ENCODE results near the gene PHC2.

PHC2 gene

GRCh38 chr1:33327587-33328325 lies 103.1 kb downstream of the PHC2 start:
- DNase-seq: no peak
- in situ Hi-C loops (cut with MboI; ENCODE audit: low pct_unique_long_range_greater_than_20kb, low sequenced_read_pairs): no loop called here

GRCh38 chr1:33326785-33327184 lies 104.1 kb downstream of the PHC2 start:
- in situ Hi-C loops (cut with MboI; ENCODE audit: low pct_unique_long_range_greater_than_20kb, low sequenced_read_pairs): no loop called here
- DNase-seq: no peak

DNA sequence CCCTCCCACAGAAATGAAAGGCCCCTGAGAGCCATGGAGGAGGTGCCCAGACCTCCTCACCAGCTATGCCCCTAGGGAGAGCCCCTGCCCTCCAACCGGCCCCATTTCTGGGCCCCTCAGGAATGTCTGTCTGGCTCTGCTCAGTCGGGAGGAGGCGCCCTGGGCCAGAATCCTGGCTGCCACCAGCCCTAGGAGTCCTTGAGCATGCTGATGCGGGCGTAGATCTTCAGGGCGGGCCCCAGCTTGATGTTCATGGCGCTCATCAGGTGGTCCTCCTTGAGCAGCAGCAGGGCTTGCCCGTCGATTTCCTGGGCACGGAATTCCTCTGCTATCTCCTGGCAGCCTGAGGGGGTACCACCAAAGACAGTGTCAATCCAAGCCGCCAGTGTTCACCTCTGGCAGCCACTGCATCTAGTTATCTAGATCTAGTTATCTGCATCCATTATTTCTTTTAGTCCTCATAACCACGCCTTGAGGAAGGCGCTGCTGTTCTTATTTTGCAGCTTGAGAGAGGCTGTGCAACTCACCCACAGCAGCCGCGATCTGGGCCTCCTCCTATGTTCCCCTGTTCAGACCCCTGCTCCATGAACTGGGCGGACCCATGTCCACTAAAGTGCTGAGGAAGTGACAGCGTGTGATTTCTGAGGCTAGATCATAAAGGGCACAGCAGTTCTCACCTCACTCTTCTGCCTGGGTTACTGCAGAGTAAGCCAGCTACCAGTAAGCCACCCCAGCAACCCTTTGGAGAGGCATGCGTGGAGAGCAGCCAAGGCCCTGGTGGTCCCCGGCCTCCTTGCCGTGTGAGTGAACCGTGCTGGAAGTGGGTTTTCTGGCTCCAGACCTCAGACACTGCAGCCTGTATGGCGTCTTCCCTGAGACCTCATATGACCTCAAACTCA lies 106.0 kb downstream of the PHC2 start:
- in situ Hi-C loops (cut with MboI; ENCODE audit: low pct_unique_long_range_greater_than_20kb, low sequenced_read_pairs): no loop called here
- DNase-seq: no peak

- DNase-seq: no peak
- in situ Hi-C loops (cut with MboI; ENCODE audit: low pct_unique_long_range_greater_than_20kb, low sequenced_read_pairs): no loop called here
Measured at GRCh38 chr1:33323663-33324477, 107.0 kb downstream of the PHC2 start.

DNA sequence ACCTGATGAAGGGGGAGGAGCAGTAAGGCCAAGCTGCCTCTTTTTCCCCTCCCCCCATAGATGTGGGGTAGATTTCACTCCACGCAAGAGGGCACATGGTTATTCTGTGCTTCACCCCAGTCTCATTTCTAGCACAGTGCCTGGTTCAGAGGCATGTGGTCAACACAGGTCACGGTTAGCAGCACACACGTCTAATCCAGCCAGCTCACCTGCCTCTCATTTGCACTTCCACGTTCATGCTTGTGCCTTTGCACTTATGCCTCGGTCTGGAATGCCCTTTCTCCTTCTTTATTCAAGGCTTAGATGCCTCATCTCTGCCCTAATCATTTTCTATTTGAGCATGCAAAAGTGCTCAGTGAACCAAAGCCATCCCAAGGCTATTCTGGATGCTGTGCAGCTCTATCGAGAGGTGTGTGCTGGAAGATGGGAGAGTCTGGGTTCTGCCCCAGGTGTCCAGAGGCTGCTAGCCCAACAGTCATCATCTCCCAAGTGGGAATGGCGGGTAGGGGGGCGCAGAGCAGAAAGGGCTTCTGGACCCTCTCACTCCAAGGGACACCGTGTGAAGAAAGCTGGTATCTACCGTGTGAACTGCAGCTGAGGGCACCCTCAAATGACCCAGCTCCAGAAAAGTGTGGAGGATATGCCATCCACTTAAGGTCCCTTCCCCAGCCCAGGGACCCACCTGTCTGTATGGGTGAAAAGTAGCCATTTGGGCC lies 107.9 kb downstream of the PHC2 start:
- in situ Hi-C loops (cut with MboI; ENCODE audit: low pct_unique_long_range_greater_than_20kb, low sequenced_read_pairs): no loop called here
- DNase-seq: no peak

DNA sequence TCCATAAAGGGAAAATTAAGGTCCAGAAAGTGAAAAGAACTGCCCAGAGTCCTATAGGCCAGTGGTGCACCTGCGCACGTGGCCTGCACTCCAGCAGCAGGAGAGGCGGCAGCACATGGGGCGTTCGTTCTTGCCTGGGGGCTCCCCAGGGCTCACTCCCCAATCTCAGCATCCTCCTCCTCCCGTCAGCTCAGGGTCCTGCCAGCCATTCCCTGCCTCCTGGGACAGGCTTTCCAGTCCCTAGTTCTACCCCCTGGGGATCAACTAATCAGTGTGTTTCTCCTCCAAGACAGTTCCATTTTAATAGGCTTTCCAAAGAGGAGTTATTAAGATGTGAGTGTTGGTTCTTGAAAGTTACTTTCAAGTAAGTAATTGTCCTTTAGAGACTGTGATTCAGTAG lies 108.8 kb downstream of the PHC2 start:
- in situ Hi-C loops (cut with MboI; ENCODE audit: low pct_unique_long_range_greater_than_20kb, low sequenced_read_pairs): no loop called here
- no peak for DNase-seq

DNA sequence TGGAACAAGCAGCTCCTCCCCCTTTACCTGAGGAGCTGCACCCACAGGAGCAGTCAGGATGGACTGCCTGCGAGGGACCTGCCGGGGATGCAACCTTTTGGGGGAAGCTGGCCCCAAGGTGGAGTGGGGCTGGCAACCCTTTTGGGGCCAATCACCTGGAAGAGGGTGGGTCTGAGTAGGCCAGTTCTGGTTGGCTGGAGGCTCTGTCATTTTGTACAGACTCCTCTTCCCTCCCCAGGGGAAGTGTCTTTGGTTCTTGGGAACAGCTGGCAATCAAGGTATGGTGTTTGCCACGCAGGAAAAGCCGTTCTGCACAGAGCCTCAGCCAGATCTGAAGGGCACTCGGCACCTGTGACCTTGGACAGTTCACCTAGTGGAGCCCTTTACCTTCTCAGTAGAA lies 109.7 kb downstream of the PHC2 start:
- no peak for DNase-seq
- in situ Hi-C loops (cut with MboI; ENCODE audit: low pct_unique_long_range_greater_than_20kb, low sequenced_read_pairs): no loop called here

GRCh38 chr1:33320619-33321165 lies 110.2 kb downstream of the PHC2 start, which contains the start of gene A3GALT2:
Gene A3GALT2 (minus strand): TSS chr1:33321098. CDS start chr1:33321098, 0 bp downstream.
- in situ Hi-C loops (cut with MboI; ENCODE audit: low pct_unique_long_range_greater_than_20kb, low sequenced_read_pairs): no loop called here
- no peak for DNase-seq

- DNase-seq: no peak
- in situ Hi-C loops (cut with MboI; ENCODE audit: low pct_unique_long_range_greater_than_20kb, low sequenced_read_pairs): no loop called here
Measured at GRCh38 chr1:33319949-33320618, 110.8 kb downstream of the PHC2 start.

- in situ Hi-C loops (cut with MboI; ENCODE audit: low pct_unique_long_range_greater_than_20kb, low sequenced_read_pairs): no loop called here
- no peak for DNase-seq
Measured at GRCh38 chr1:33319186-33319948, 111.5 kb downstream of the PHC2 start.

GRCh38 chr1:33317946-33318345 lies 112.9 kb downstream of the PHC2 start:
- DNase-seq: no peak
- in situ Hi-C loops (cut with MboI; ENCODE audit: low pct_unique_long_range_greater_than_20kb, low sequenced_read_pairs): no loop called here

- in situ Hi-C loops (cut with MboI; ENCODE audit: low pct_unique_long_range_greater_than_20kb, low sequenced_read_pairs): no loop called here
- no peak for DNase-seq
Measured at GRCh38 chr1:33317354-33317753, 113.5 kb downstream of the PHC2 start.

DNA sequence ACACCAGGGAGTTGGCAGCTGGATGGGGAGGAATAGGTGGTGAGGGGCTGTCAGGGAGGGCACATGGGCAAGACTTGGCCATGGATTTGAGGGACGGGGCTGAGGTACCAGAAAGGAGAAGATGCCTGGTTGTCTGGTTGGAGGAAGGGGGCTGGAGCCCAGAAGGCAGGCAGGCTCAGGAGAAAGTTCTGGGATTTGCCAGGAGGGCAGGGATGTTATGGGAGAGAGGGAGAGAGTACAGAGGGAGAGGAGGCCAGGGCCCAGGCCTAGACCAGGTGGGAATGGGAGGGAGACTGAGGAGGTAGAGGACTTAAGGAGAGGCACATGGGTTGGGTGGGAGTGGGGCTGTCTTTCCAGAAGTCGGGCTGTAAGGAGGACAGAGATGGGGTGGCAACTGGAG lies 114.3 kb downstream of the PHC2 start:
- in situ Hi-C loops (cut with MboI; ENCODE audit: low pct_unique_long_range_greater_than_20kb, low sequenced_read_pairs): no loop called here
- DNase-seq: no peak

DNA sequence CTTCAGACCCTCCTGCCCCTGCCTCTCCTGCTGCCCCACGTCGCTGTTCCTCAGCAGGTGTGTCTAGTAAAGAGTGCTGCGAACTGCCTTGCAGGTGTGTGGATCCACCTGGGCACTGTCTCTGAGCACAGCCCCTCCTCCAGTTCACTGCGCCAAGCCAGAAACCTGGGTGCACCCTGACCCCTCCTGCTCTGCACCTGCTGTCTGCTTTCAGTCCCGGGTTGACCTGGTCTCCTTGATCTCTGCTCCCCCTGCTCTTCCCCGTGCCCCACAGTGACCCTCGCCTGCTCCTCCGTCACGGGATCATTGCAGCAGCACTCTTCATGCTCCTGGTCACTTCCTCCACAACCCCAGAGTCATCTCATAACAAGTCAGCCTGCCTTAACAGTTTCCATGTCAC lies 116.5 kb downstream of the PHC2 start:
- in situ Hi-C loops (cut with MboI; ENCODE audit: low pct_unique_long_range_greater_than_20kb, low sequenced_read_pairs): no loop called here
- no peak for DNase-seq

- no peak for DNase-seq
- in situ Hi-C loops (cut with MboI; ENCODE audit: low pct_unique_long_range_greater_than_20kb, low sequenced_read_pairs): no loop called here
Measured at GRCh38 chr1:33312413-33312749, 118.5 kb downstream of the PHC2 start.

GRCh38 chr1:33311706-33312412 lies 119.0 kb downstream of the PHC2 start:
- in situ Hi-C loops (cut with MboI; ENCODE audit: low pct_unique_long_range_greater_than_20kb, low sequenced_read_pairs): no loop called here
- no peak for DNase-seq

GRCh38 chr1:33310702-33311101 lies 120.2 kb downstream of the PHC2 start:
- DNase-seq: no peak
- in situ Hi-C loops (cut with MboI; ENCODE audit: low pct_unique_long_range_greater_than_20kb, low sequenced_read_pairs): no loop called here

Measured in KBM-7 (cell line).